Endometrial microvascular endothelial cells (primary cell): ENCODE measurements around the gene C1orf159. TPM values are rescaled to one million over a fixed set of nuclear protein-coding genes. Genes with fewer than 3 reads are reported as not detected.

Source experiments
- in situ Hi-C: cut with HindIII; loops from 2 replicates; pipeline ENCODE4 v1.10.0; 2017; ENCODE audit warnings: low sequenced_read_pairs, low pct_unique_long_range_greater_than_20kb; ENCODE audit errors: inconsistent ontology term
- total RNA-seq: library from RNA; depleted of rRNA; stranded (reverse); fragments of >200 nt; gene quantifications from one replicate; pipeline ENCODE4 v1.2.3, GENCODE V29; 2015; ENCODE audit errors: inconsistent ontology term

Gene C1orf159
- total RNA-seq, 1 donor from 2014 or later, result 22.3 TPM

DNA sequence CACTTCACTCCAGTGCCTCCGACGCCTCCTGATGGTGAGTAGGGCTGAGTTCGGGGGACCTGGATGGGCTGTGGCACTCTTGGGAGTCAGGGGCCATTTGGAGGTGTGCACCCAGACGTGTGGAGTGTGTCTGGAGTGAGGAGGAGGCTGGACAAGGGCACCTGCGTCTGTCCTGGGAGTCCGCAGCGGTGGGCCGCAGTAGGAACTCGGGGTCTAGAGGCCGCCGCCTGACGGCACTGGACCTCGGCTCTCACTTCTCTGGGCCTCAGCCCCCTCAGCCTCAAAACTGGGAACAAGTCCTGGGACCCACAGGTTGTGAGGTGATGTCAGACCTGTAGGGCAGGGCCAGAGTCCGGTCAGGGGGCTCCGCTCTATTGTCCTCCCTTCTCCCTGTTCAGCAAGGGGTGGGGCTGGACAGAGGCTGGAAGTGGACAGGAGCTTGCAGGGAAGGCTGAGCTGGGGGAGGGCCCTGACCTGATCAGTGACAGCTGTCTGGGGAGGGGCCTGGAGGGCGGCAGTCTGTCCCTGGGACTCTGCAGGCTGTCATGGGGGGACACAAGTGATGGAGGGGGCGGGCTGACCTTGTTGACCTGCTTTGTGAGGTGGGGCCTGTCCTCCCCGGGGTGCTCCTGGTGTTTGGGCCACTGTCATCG is 80.5 kb downstream of the C1orf159 start:
- in situ Hi-C loops, result no loop called here

- in situ Hi-C loops, result no loop called here
Measured at GRCh38 chr1:1034439-1034781, 81.5 kb downstream of the C1orf159 start.

DNA sequence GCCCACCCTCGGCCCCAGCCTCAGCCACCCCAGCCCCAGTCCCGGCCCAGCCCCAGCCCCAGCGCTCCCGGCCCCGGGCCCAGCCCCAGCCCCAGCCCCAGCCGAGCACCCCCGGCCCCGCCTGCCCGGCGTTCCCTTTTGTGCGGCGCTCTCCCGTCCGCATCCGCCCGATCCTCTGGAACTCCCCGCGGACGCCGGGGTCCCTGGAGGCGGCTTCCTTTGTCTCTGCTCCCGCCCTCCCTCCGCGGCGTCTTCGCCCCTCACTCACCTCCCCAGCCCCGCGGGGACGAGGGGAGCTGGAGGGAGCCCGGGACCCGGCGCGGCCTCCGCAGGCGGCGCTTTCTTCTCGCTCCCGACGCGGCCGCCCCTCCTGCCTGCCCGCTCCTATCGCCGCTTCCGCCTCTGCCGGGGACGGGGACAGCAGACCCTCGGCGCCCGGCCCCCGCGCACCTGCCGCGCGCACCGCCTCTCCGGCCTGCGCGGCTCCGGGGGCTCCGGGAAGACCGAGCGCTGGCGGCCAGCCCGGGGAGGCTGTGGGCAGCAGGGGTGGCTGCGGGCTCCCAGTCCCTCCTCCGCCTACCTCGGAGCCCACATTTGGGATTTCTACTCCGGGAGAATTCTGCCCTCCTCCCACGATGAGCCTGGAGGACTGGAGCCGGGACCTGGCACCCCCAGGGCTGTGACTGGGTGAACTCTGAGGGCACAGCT is 82.0 kb downstream of the C1orf159 start:
- in situ Hi-C loops, result no loop called here

GRCh38 chr1:1033009-1033587 is 82.8 kb downstream of the C1orf159 start:
- in situ Hi-C loops, result no loop called here

DNA sequence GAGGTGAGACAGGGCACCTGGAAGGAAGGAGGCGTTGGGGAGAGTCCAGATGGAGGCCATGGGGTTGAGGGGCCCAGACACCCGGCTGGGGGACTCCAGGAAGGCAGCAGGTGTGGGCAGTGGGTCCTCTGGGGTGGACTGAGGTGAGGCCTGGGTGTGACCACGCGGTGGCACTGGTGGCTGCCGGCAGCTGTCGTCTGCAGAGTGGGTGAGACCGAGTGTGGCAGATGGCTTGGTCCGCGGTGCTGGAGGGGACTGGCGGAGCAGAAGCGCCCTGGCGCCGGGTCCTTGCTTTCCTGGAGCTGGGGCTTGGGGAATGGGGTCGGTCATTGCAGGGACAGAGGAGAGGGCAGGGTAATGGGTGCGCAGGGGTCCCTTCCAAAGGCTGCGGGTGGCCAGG is 83.5 kb downstream of the C1orf159 start:
- in situ Hi-C loops, result no loop called here

Other genes with a start within 250 kb of the C1orf159 start
- gene SAMD11, start 192.2 kb downstream of the C1orf159 start, total RNA-seq, result 0.19 TPM
- 98.2 TPM for gene NOC2L, start 156.8 kb downstream of the C1orf159 start, total RNA-seq
- gene KLHL17, start 155.5 kb downstream of the C1orf159 start, total RNA-seq, result 6.1 TPM
- gene PLEKHN1, start 149.6 kb downstream of the C1orf159 start, total RNA-seq, result 0.56 TPM
- gene PERM1, start 134.0 kb downstream of the C1orf159 start, total RNA-seq, result not detected
- 1.1 TPM for gene HES4, start 116.0 kb downstream of the C1orf159 start, total RNA-seq
- gene ISG15, start 102.6 kb downstream of the C1orf159 start, total RNA-seq, result 303 TPM
- gene AGRN, start 96.0 kb downstream of the C1orf159 start, total RNA-seq, result 77.4 TPM
- not detected for gene RNF223, start 41.8 kb downstream of the C1orf159 start, total RNA-seq
- gene TTLL10, start 57.8 kb upstream of the C1orf159 start, total RNA-seq, result not detected
- not detected for gene TNFRSF18, start 90.5 kb upstream of the C1orf159 start, total RNA-seq
- gene TNFRSF4, start 98.1 kb upstream of the C1orf159 start, total RNA-seq, result not detected
- gene SDF4, start 115.9 kb upstream of the C1orf159 start, total RNA-seq, result 186 TPM
- 23.9 TPM for gene B3GALT6, start 116.1 kb upstream of the C1orf159 start, total RNA-seq
- gene C1QTNF12, start 130.6 kb upstream of the C1orf159 start, total RNA-seq, result not detected
- 47.6 TPM for gene UBE2J2, start 157.8 kb upstream of the C1orf159 start, total RNA-seq
- under 0.01 TPM for gene SCNN1D, start 164.3 kb upstream of the C1orf159 start, total RNA-seq
- gene ACAP3, start 191.8 kb upstream of the C1orf159 start, total RNA-seq, result 28.7 TPM
- 21.4 TPM for gene PUSL1, start 192.5 kb upstream of the C1orf159 start, total RNA-seq
- gene INTS11, start 208.6 kb upstream of the C1orf159 start, total RNA-seq, result 99.3 TPM
- gene CPTP, start 208.7 kb upstream of the C1orf159 start, total RNA-seq, result 31.2 TPM
- under 0.01 TPM for gene TAS1R3, start 215.2 kb upstream of the C1orf159 start, total RNA-seq
- 41.8 TPM for gene DVL1, start 233.3 kb upstream of the C1orf159 start, total RNA-seq
- 4.0 TPM for gene MXRA8, start 242.5 kb upstream of the C1orf159 start, total RNA-seq